NCI-H2081 treated with DMSO at 0.1 percent for 48 hours (cell line): ENCODE data around the gene CACNB3.
"Not testable (repeated sequence)": the region's sequence is repeated elsewhere in the genome, so short reads cannot be mapped to it uniquely, and the experiment has no call there.

Source experiments
- DNase-seq: peaks from one replicate; lab custom pipeline; 2025; lab: John Stamatoyannopoulos, UW

Gene CACNB3

GRCh38 chr12:48854932-48855331, 36.6 kb downstream of the CACNB3 start:
- DNase-seq, result not testable (repeated sequence)

- no peak for DNase-seq
These were observed 38.1 kb downstream of the CACNB3 start for GRCh38 chr12:48856379-48856778.

- no peak for DNase-seq
These were observed 39.1 kb downstream of the CACNB3 start for GRCh38 chr12:48857278-48857994.

GRCh38 chr12:48858043-48858442, 39.7 kb downstream of the CACNB3 start:
- no peak for DNase-seq

DNA sequence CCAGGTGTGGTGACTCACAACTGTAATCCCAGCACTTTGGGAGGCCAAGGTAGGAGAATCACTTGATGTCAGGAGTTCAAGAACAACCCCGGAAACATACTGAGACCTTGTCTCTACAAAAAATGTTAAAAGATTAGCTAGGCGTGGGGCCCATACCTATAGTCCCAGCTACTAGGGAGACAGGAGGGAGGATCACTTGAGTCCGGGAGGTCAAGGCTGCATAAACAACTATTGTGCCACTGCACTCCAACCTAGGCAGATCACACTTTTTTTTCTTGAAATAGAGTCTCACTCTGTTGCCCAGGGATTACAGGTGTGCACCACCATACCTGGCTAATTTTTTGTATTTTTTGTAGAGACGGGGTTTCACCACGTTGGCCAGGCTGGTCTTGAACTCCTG, 41.3 kb downstream of the CACNB3 start:
- no peak for DNase-seq

- DNase-seq, result not testable (repeated sequence)
These were observed 41.9 kb downstream of the CACNB3 start for GRCh38 chr12:48860236-48860635.

GRCh38 chr12:48861111-48861510, 42.8 kb downstream of the CACNB3 start:
- DNase-seq, result no peak

- DNase-seq, result no peak
These were observed 44.5 kb downstream of the CACNB3 start for GRCh38 chr12:48862760-48863159.

DNA sequence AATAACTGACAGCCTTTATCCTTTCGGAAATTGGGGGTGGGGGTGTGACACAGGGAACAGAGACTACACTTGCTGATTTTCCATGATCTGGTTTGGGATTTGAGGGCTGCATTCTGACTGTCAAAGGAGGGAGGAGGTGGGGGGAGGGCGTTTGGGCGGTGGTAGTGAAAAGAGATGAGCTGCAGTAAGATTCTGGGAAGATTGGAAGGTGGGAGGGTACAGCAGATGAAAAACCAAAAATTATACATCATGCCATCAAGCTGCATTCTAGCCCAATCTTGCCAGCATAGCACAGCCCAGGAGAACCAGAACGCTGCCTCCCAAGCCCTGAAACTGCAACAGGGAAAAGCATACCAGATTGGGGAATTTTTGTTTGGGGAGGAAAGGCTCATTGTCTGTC, 45.0 kb downstream of the CACNB3 start:
- no peak for DNase-seq

DNA sequence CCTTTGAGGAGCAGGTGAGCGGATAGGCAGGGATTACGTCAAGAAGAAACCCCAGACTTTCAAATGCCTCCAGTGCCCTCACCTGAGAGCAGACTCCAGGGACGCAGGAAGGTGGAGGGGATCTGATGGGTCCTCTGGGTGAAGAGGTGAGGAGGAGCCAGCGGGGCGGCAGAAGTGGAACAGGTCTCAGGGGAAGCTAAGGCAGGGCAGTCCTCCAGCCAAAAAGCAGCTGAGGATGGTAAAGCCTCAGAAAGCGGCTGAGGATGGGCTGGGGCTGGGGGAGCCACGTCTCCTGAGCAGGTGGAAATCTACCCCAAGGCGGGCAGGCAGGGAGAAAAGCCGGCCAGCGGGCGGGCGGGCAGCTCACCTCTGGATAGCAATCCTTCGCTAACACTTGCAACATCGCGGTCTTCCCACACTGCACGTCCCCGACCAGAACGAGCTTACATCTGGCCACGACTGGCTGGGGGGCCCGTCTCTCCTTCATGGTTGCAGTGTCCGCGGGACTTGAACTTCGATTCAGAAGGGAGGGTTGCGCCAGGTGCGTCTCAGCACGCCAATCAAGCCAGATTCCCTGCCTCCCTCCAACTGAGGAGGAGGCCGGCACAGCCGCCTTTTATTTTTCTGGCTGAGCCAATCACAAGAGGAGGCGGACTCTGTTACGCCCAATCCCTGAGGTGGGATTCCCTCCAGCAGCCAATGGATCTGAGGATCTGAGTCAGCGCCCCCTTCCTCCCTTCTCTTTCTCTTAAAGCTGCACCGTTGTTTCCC, 47.2 kb downstream of the CACNB3 start, which contains the start of gene RND1:
Gene RND1, minus strand, starts transcription at position 590 of the 771 bp plus-strand sequence. Its CDS starts 103 bp downstream, at position 487.
- DNase-seq, result peak; percentile 81

DNA sequence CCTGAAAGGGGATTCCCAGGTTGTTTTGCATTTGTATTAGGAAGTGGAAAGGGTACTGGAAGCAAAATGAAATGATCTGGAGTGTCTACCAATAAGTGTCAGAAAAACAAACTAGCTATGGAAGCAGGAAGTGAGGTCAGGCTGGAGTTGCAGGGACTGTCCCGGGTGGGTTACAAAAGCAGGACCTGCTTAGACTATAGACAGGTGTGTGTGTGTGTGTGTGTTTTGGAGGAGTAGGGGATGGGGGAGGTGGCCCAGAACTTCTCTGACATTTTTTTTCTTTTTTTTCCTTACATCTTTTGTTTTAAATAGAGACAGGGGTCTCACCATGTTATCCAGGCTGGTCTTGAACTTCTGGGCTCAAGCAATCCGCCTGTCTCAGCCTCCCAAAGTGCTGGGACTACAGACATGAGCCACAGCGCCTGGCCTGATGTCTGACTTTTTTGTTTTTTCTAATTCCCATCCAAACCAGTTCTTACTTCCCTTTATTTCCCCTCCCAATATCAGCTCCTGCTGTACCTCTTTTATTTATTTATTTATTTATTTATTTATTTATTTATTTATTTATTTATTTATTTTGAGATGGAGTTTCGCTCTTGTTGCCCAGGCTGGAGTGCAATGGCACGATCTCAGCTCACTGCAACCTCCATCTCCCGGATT, 47.9 kb downstream of the CACNB3 start:
- no peak for DNase-seq

DNA sequence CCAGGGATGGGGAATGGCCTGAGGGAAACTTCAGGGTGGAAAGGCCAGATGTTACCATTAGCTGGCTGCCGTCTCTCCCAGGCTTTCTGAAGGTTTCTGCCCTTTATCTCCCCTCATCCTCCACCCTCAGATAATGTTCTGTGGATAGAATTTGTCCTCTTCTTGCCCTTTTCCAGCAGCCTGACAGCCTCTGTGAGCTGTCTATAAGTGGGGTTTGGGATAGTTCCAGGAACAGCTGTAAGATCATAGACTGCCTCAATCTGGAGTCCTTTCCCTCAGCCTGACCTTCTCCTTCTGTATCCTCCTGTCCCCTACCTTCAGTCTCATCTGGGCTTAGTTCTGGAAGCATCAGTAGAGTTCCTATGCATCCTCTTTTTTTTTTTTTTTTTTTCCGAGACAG, 50.2 kb downstream of the CACNB3 start:
- no peak for DNase-seq

GRCh38 chr12:48869191-48869590, 50.9 kb downstream of the CACNB3 start:
- DNase-seq, result no peak

- no peak for DNase-seq
These were observed 54.8 kb downstream of the CACNB3 start for GRCh38 chr12:48873096-48873495.

GRCh38 chr12:48873534-48873933, 55.2 kb downstream of the CACNB3 start:
- DNase-seq, result not testable (repeated sequence)

DNA sequence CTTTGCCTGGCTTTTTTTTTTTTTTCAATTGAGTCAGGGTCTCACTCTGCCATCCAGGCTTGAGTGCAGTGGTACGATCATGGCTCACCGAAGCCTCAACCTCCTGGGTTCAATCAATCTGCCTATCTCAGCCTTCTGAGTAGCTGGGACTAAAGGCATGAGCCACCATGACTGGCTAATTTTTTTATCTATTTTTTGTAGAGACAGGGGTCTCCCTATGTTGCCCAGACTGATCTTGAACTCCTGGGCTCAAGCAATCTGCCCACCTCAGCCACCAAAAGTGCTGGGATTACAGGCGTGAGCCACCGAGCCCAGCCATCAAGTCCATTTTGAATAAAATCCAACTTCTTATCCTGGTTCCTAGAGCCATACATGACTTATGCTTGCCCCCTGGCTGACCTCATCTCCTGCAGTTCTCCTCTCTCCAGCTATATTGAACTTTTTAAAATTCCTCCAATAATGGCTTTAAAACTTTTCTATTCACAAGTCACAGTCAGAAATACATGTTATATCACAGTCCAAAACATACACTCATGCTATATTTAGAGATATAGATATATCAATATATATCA, 57.7 kb downstream of the CACNB3 start:
- DNase-seq, result no peak
